HEK293 (cell line): ENCODE data around the gene MDGA2.

ENCODE experiments used
- CTCF ChIA-PET: fragments of 350-600 bp; formaldehyde crosslinking; extraction: SDS; loops from one replicate; lab custom pipeline; 2021; ENCODE audit warnings: antibody characterized with exemption; lab: Yijun Ruan, JAX
- POLR2A ChIA-PET: fragments of 300-600 bp; formaldehyde crosslinking; extraction: SDS; loops from one replicate; lab custom pipeline; 2020; ENCODE audit warnings: antibody characterized with exemption, inconsistent platforms; lab: Yijun Ruan, JAX
- H3K27ac ChIP-seq: fragments of 200-500 bp; sonication (Bioruptor generic); 2 replicates; pipeline ENCODE4 v1.5.1; 2014; ENCODE audit warnings: low read depth, low read length, control low read depth, inconsistent platforms; ENCODE audit errors: extremely low read depth
- H3K36me3 ChIP-seq, 2 experiments: fragments of 200-500 bp in 1 of 2; sonication (Bioruptor generic) in 1 of 2; 1 replicate in 1 of 2; 2 replicates in 1 of 2; pipeline ENCODE4 v1.5.1; 2014 to 2017; ENCODE audit warnings: inconsistent platforms in 2 of 2, low read length in 2 of 2; ENCODE audit not compliant: control insufficient read depth in 2 of 2, insufficient read depth in 1 of 2
- H3K4me1 ChIP-seq: fragments of 200-500 bp; sonication (Bioruptor generic); 2 replicates; pipeline ENCODE4 v1.5.1; 2014; ENCODE audit warnings: mild to moderate bottlenecking, low read length, inconsistent platforms; ENCODE audit not compliant: control insufficient read depth, insufficient read depth
- H3K4me3 ChIP-seq: 2 replicates; pipeline ENCODE4 v1.5.1; 2011; ENCODE audit warnings: low read depth, mild to moderate bottlenecking, control low read depth, low read length, moderate library complexity
- H3K9me3 ChIP-seq: fragments of 200-500 bp; sonication (Bioruptor generic); 2 replicates; pipeline ENCODE4 v1.5.1; 2014; ENCODE audit warnings: low read depth, low read length, inconsistent platforms; ENCODE audit not compliant: control insufficient read depth, insufficient read depth
- KLF10 ChIP-seq: fragments of 450-650 bp; IDR thresholded peaks from 2 replicates; pipeline ENCODE4 v1.5.1; 2018; ENCODE audit warnings: missing biosample characterization, mild to moderate bottlenecking, missing genetic modification characterization
- KLF8 ChIP-seq: fragments of 450-650 bp; formaldehyde crosslinking; IDR thresholded peaks from 2 replicates; pipeline ENCODE4 v1.5.1; 2016; ENCODE audit warnings: missing biosample characterization, missing genetic modification characterization
- MZF1 ChIP-seq: fragments of 450-650 bp; formaldehyde crosslinking; IDR thresholded peaks from 2 replicates; pipeline ENCODE4 v1.5.1; 2017; ENCODE audit warnings: missing biosample characterization, missing genetic modification characterization, borderline replicate concordance
- SCRT2 ChIP-seq: fragments of 450-650 bp; formaldehyde crosslinking; IDR thresholded peaks from 2 replicates; pipeline ENCODE4 v1.5.1; 2016; ENCODE audit warnings: missing biosample characterization, missing genetic modification characterization
- ZFP37 ChIP-seq: fragments of 450-650 bp; formaldehyde crosslinking; IDR thresholded peaks from 2 replicates; pipeline ENCODE4 v1.5.1; 2016; ENCODE audit warnings: missing biosample characterization, missing genetic modification characterization
- ZFP69B ChIP-seq: fragments of 450-650 bp; formaldehyde crosslinking; IDR thresholded peaks from 2 replicates; pipeline ENCODE4 v1.5.1; 2016; ENCODE audit warnings: missing biosample characterization, missing genetic modification characterization
- ZNF10 ChIP-seq: fragments of 450-650 bp; formaldehyde crosslinking; IDR thresholded peaks from 2 replicates; pipeline ENCODE4 v1.5.1; 2017; ENCODE audit warnings: missing biosample characterization, missing genetic modification characterization
- ZNF146 ChIP-seq: fragments of 450-650 bp; formaldehyde crosslinking; IDR thresholded peaks from 2 replicates; pipeline ENCODE4 v1.5.1; 2016; ENCODE audit warnings: missing biosample characterization, missing genetic modification characterization
- ZNF239 ChIP-seq: fragments of 450-650 bp; formaldehyde crosslinking; IDR thresholded peaks from 2 replicates; pipeline ENCODE4 v1.5.1; 2016; ENCODE audit warnings: missing biosample characterization, missing genetic modification characterization
- ZNF354C ChIP-seq: fragments of 450-650 bp; formaldehyde crosslinking; IDR thresholded peaks from 2 replicates; pipeline ENCODE4 v1.5.1; 2016; ENCODE audit warnings: missing biosample characterization, missing genetic modification characterization, low read depth, borderline replicate concordance
- ZNF433 ChIP-seq: fragments of 450-650 bp; formaldehyde crosslinking; IDR thresholded peaks from 2 replicates; pipeline ENCODE4 v1.5.1; 2016; ENCODE audit warnings: missing biosample characterization, missing genetic modification characterization, low read depth
- ZNF514 ChIP-seq: fragments of 450-650 bp; formaldehyde crosslinking; IDR thresholded peaks from 2 replicates; pipeline ENCODE4 v1.5.1; 2016; ENCODE audit warnings: missing biosample characterization, missing genetic modification characterization
- ZNF596 ChIP-seq: fragments of 450-650 bp; IDR thresholded peaks from 2 replicates; pipeline ENCODE4 v1.5.0; 2018; ENCODE audit warnings: missing biosample characterization, mild to moderate bottlenecking, missing genetic modification characterization, moderate library complexity
- ZNF624 ChIP-seq: fragments of 450-650 bp; formaldehyde crosslinking; IDR thresholded peaks from 2 replicates; pipeline ENCODE4 v1.5.1; 2017; ENCODE audit warnings: missing biosample characterization, missing genetic modification characterization
- ZNF777 ChIP-seq: fragments of 450-650 bp; formaldehyde crosslinking; IDR thresholded peaks from 2 replicates; pipeline ENCODE4 v1.5.1; 2017; ENCODE audit warnings: missing biosample characterization, missing genetic modification characterization, borderline replicate concordance
- ZNF837 ChIP-seq: fragments of 450-650 bp; formaldehyde crosslinking; IDR thresholded peaks from 2 replicates; pipeline ENCODE4 v1.5.1; 2016; ENCODE audit warnings: missing biosample characterization, missing genetic modification characterization
- ZSCAN23 ChIP-seq: fragments of 450-650 bp; formaldehyde crosslinking; IDR thresholded peaks from 2 replicates; pipeline ENCODE4 v1.5.1; 2016; ENCODE audit warnings: missing biosample characterization, missing genetic modification characterization
- TF ChIP-seq, protein P1 (sequence below): fragments of 450-650 bp; formaldehyde crosslinking; optimal IDR thresholded peaks from 2 replicates; pipeline ENCODE3; 2016; ENCODE audit warnings: missing biosample characterization, mild to moderate bottlenecking, missing genetic modification characterization
- TF ChIP-seq, protein P2 (sequence below): fragments of 450-650 bp; formaldehyde crosslinking; IDR thresholded peaks from 2 replicates; pipeline ENCODE4 v1.5.1; 2016; ENCODE audit warnings: missing biosample characterization, missing genetic modification characterization
- TF ChIP-seq, protein P3 (sequence below): fragments of 450-650 bp; formaldehyde crosslinking; IDR thresholded peaks from 2 replicates; pipeline ENCODE4 v1.5.1; 2016; ENCODE audit warnings: missing biosample characterization, missing genetic modification characterization
- TF ChIP-seq, protein P4 (sequence below): fragments of 450-650 bp; formaldehyde crosslinking; IDR thresholded peaks from 2 replicates; pipeline ENCODE4 v1.5.1; 2016; ENCODE audit warnings: missing biosample characterization, missing genetic modification characterization
- TF ChIP-seq, protein P5 (sequence below): fragments of 450-650 bp; formaldehyde crosslinking; IDR thresholded peaks from 2 replicates; pipeline ENCODE4 v1.5.0; 2017; ENCODE audit warnings: missing biosample characterization, missing genetic modification characterization, borderline replicate concordance

Gene MDGA2

DNA sequence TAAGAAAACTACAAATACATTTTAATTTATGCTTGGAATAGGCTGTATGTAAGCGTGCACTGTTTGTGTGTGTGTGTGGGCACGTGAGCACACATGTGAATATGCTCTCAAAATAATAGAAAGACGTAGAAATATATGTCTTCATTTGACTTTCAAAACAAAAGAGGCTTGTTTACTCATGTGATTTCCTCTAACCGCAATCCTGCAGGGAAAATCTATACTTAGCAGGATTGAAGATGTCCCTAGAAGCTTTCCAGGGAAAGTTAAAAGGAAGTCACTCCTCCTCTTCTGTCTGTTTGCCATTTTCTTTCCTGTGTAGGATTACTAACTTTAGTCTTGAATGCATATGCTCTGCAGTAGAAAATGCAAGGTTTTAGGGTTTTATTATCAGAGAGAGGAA lies 404.7 kb downstream of the MDGA2 start:
- POLR2A ChIA-PET = no interaction called here
- TF ChIP-seq ZNF433 = no peak
- TF ChIP-seq, protein P1, sequence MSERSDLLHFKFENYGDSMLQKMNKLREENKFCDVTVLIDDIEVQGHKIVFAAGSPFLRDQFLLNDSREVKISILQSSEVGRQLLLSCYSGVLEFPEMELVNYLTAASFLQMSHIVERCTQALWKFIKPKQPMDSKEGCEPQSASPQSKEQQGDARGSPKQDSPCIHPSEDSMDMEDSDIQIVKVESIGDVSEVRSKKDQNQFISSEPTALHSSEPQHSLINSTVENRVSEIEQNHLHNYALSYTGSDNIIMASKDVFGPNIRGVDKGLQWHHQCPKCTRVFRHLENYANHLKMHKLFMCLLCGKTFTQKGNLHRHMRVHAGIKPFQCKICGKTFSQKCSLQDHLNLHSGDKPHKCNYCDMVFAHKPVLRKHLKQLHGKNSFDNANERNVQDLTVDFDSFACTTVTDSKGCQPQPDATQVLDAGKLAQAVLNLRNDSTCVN = no peak
- TF ChIP-seq ZNF777 (tag by site-specific recombination) = no peak
- TF ChIP-seq MZF1 (tag by site-specific recombination) = no peak
- TF ChIP-seq, protein P2, sequence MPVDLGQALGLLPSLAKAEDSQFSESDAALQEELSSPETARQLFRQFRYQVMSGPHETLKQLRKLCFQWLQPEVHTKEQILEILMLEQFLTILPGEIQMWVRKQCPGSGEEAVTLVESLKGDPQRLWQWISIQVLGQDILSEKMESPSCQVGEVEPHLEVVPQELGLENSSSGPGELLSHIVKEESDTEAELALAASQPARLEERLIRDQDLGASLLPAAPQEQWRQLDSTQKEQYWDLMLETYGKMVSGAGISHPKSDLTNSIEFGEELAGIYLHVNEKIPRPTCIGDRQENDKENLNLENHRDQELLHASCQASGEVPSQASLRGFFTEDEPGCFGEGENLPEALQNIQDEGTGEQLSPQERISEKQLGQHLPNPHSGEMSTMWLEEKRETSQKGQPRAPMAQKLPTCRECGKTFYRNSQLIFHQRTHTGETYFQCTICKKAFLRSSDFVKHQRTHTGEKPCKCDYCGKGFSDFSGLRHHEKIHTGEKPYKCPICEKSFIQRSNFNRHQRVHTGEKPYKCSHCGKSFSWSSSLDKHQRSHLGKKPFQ (tag by site-specific recombination) = no peak
- no peak for TF ChIP-seq ZNF837 (tag by site-specific recombination)
- TF ChIP-seq ZNF354C (tag by site-specific recombination) = no peak
- TF ChIP-seq KLF10 (tag by site-specific recombination) = no peak
- TF ChIP-seq, protein P3, sequence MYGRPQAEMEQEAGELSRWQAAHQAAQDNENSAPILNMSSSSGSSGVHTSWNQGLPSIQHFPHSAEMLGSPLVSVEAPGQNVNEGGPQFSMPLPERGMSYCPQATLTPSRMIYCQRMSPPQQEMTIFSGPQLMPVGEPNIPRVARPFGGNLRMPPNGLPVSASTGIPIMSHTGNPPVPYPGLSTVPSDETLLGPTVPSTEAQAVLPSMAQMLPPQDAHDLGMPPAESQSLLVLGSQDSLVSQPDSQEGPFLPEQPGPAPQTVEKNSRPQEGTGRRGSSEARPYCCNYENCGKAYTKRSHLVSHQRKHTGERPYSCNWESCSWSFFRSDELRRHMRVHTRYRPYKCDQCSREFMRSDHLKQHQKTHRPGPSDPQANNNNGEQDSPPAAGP = no peak
- TF ChIP-seq SCRT2 (tag by site-specific recombination) = no peak
- TF ChIP-seq, all 188 proteins: peak for 0
- H3K4me3 ChIP-seq = no peak overlapping the region
- CTCF ChIA-PET = interaction anchor here (1.0 to 1.2 kb wide), 2 partner anchors 8 to 40 kb away, joined by 3 read pairs; no protein-coding TSS in a partner anchor
- no peaks in the 10 kb centered on the region for H3K9me3 ChIP-seq
- no peak overlapping the region for H3K27ac ChIP-seq
- H3K4me1 ChIP-seq = no peaks in the 10 kb centered on the region
- H3K36me3 ChIP-seq = no peaks in the 10 kb centered on the region

DNA sequence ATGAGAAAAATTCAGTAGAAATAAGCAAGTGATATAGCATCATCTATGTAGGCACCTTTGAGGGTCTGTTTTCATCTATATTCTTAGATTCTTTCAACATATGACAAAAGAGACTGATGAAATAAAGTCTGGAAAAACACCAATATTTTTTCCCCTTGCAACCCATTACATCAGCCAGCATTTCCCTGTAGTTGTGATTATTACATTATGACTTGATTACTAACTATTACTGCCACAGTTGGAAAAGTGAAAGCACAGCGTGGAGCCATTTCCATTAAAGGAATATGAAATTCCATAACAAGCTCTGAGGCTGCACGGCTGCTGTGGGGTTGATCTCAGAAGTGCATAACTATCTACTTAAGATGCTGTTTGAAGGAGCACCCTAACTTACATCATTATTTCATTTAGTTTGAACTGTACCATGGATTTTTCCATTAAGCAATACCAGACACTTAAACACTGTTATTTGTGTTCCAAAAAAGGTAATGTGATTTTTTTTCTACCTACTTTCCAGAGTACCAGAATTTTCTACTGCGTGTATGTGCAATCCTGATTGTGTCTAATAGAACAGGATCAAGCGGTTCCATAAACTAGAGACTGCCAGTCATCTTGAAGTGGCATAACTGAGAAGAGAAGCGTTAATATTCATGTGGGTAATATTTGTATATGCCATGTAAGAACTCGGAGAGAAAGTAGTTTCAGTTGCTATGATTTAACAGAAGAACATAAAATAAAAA lies 405.5 kb downstream of the MDGA2 start:
- Histone ChIP-seq H3K4me3 (no peak overlapping the region), H3K9me3 (no peaks in the 10 kb centered on the region), H3K4me1 (no peaks in the 10 kb centered on the region), H3K27ac (no peak overlapping the region), H3K36me3 (no peaks in the 10 kb centered on the region)
- POLR2A ChIA-PET = no interaction called here
- TF ChIP-seq ZNF146 (tag by site-specific recombination) (no peak), ZNF596 (tag by site-specific recombination) (no peak), ZNF10 (tag by site-specific recombination) (no peak), KLF8 (tag by site-specific recombination) (no peak), ZSCAN23 (no peak), ZNF624 (tag by site-specific recombination) (no peak), ZFP37 (tag by site-specific recombination) (no peak), ZFP69B (tag by site-specific recombination) (no peak), ZNF514 (tag by site-specific recombination) (no peak), ZNF239 (tag by site-specific recombination) (no peak)
- TF ChIP-seq, protein P4, sequence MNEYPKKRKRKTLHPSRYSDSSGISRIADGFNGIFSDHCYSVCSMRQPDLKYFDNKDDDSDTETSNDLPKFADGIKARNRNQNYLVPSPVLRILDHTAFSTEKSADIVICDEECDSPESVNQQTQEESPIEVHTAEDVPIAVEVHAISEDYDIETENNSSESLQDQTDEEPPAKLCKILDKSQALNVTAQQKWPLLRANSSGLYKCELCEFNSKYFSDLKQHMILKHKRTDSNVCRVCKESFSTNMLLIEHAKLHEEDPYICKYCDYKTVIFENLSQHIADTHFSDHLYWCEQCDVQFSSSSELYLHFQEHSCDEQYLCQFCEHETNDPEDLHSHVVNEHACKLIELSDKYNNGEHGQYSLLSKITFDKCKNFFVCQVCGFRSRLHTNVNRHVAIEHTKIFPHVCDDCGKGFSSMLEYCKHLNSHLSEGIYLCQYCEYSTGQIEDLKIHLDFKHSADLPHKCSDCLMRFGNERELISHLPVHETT = no peak
- TF ChIP-seq, protein P5, sequence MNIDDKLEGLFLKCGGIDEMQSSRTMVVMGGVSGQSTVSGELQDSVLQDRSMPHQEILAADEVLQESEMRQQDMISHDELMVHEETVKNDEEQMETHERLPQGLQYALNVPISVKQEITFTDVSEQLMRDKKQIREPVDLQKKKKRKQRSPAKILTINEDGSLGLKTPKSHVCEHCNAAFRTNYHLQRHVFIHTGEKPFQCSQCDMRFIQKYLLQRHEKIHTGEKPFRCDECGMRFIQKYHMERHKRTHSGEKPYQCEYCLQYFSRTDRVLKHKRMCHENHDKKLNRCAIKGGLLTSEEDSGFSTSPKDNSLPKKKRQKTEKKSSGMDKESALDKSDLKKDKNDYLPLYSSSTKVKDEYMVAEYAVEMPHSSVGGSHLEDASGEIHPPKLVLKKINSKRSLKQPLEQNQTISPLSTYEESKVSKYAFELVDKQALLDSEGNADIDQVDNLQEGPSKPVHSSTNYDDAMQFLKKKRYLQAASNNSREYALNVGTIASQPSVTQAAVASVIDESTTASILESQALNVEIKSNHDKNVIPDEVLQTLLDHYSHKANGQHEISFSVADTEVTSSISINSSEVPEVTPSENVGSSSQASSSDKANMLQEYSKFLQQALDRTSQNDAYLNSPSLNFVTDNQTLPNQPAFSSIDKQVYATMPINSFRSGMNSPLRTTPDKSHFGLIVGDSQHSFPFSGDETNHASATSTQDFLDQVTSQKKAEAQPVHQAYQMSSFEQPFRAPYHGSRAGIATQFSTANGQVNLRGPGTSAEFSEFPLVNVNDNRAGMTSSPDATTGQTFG (tag by site-specific recombination) = no peak
- CTCF ChIA-PET = interaction anchor here (1.0 to 1.2 kb wide), 2 partner anchors 9 to 39 kb away, joined by 3 read pairs; no protein-coding TSS in a partner anchor
